Suprapubic skin (tissue), 3 donors: ENCODE results near the gene CHST13.

ENCODE experiments used
- CTCF ChIP-seq, 2 donors: fragments of 200-600 bp in 1 of 2; fragments of 450-650 bp in 1 of 2; sonication (generic) in 1 of 2; IDR thresholded peaks; one replicate each; pipeline ENCODE4 v1.5.1; 2016 to 2019; ENCODE audit warnings: antibody characterized with exemption in 2 of 2, mild to moderate bottlenecking in 1 of 2, moderate library complexity in 1 of 2
- EP300 ChIP-seq: sonication (generic); formaldehyde crosslinking; IDR thresholded peaks from one replicate; pipeline ENCODE4 v1.6.1; 2017; ENCODE audit warnings: antibody characterized with exemption
- POLR2A ChIP-seq, 2 donors: fragments of 450-650 bp; IDR thresholded peaks; one replicate each; pipeline ENCODE4 v1.6.1; 2017; ENCODE audit warnings: antibody characterized with exemption in 2 of 2, mild to moderate bottlenecking in 2 of 2, moderate library complexity in 2 of 2

- no peak for TF ChIP-seq CTCF (IDR thresholded peaks at IDR 0.05)
- TF ChIP-seq EP300 = no peak
- no peak for TF ChIP-seq POLR2A (IDR thresholded peaks at IDR 0.05)
These were observed 44.9 kb downstream of the CHST13 start for GRCh38 chr3:126568776-126569342.
